Measurements from ENCODE around the gene AHNAK. TPM values are rescaled to one million over a fixed set of nuclear protein-coding genes. Genes with fewer than 3 reads are reported as not detected.

AHNAK gene
- total RNA-seq, 1 donor from 2014 or later: 562 TPM

DNA sequence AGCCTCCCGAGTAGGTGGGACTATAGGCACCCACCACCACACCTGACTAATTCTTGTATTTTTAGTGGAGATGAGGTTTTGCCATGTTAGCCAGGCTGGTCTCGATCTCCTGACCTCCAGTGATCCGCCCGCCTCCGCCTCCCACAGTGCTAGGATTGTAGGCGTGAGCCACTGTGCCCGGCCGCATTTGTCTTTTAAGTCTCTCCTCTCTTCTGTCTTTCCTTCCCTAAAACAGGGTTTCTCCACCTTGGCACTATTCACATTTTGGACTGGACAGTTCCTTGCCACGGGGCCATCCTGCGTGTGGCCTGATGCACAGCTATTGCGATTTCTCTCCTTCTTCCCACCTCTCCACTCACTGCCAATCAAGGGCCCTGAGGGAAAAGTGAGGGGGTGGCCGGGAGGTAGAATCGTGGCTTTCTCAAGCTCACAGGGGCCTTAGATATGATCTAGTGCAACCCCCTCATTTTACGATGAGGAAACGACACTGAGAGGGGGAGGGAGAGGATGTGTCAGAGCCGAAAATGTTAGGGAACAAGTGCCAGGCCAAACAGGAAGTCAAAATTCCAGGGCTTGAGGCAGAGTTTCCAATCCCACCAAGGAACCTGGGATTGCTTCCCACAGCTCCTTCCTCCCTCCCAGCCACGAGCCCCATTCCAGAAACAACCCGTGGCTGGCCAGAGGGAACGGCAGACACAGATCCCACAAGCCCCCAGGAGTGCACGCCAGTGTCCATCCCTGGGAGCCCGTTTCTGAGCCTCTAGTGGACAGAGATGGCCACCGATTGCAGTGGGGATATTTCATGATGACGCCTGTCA lies 106.6 kb downstream of the AHNAK start:
- DNase-seq (ENCODE audit: extremely low read depth, low read depth, low spot score): no peak

- no peak for DNase-seq (ENCODE audit: extremely low read depth, low read depth, low spot score)
Observed at GRCh38 chr11:62438641-62439040, 108.0 kb downstream of the AHNAK start.

DNA sequence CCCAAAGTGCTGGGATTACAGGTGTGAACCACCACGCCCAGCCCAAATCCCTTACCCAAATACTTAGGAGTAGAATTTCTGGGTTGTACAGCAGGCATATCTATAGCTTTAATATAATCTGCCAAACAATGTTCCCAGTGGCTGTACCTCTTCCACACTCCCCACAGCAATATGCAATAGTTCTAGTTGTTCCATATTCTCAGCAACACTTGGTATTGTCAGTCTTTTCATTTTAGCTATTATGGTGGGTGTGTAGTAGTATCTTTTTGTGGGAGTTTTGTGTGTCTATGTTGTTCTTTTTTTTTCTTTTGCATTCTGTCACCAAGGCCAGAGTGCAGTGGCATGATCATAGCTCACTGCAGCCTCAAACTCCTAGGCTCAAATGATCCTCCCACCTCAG lies 109.0 kb downstream of the AHNAK start:
- DNase-seq (ENCODE audit: extremely low read depth, low read depth, low spot score): no peak

- no peak for DNase-seq (ENCODE audit: extremely low read depth, low read depth, low spot score)
Observed at GRCh38 chr11:62435846-62436660, 110.6 kb downstream of the AHNAK start.

DNA sequence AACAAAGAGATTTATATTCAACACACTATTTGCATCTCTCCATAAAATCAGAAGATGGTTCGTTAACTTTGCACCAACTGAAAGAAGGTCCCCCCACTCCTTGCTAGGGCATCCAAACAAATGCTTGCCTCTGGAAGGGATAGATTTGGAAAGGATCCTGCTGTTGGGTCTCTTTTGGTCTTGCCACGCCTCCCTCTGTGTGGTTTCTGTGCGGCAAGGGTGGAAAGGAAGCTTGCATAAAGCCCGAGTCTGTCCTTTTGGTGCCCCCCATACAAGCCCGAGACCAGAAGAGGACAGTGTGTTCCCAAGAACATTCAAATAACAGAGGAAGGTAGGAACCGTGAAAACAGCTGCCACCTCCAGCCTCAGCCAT lies 112.7 kb downstream of the AHNAK start:
- DNase-seq (ENCODE audit: extremely low read depth, low read depth, low spot score): no peak

DNA sequence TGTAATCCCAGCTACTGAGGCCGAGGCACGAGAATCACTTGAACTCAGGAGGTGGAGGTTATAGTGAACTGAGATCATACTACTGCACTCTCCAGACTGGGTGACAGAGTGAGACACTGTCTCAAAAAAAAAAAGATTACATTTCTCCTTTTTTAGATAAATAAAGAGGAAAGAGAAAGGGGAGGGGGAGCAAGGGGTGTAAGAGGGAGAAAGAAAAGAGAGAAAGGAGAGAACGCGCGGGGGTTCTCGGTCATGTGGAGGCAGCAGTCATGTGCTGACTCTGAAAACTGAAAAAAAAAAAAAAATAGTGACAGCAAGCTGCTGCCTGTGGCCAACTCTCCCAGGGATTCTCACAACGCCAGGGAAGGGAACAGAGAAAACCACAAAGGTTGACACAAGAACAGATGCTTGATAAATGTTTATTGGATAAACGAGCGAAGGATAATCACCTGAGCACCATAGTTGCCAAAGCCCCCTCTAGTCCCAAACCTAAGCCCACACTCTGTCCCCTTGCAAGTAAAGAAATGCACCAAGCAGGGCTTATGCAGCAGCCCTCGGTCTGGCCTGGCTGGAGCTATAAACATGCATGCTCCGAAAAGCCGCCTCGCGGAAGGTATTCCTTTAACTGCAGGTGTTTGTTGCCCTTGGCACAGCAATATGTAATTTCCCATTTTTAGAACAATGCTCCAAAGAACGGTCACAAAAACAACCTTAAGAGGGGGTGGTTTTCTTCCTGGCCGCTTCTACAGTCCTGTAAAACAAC lies 113.3 kb downstream of the AHNAK start:
- no peak for DNase-seq (ENCODE audit: extremely low read depth, low read depth, low spot score)

DNA sequence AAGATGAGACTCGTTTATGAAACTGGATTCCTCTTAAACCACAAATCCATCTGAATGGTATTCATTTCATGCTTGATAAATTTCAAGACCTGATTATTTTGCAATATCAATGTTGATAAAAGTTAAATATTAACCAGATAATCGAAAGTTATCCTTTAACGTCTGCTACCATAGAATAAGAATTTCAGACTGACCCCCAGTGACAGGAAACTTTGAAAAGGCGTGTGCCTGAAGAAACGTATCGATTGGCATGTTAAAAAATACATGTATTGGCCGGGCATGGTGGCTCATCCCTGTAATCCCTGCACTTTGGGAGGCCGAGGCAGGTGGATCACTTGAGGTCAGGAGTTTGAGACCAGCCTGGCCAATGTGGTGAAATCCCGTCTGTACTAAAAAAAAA lies 113.9 kb downstream of the AHNAK start:
- no peak for DNase-seq (ENCODE audit: extremely low read depth, low read depth, low spot score)

GRCh38 chr11:62431171-62431901 lies 115.3 kb downstream of the AHNAK start:
- DNase-seq (ENCODE audit: extremely low read depth, low read depth, low spot score): no peak

DNA sequence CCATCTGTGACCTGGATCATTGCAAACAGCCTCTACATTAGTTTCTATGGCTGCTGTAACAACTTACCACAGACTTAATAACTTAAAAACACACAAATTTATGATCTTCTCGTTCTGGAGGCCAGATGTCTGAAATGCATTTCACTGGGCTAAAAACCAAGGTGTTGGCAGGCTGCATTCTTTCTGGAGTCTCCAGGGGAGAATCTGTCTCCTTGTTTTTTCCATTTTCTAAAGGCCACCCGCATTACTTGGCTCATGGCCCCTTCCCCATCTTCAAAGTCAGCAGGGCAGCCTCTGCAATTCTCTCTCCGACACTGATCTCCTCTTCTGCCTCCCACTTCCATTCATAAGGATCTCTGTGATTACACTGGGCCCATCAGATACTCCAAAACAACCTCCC lies 116.2 kb downstream of the AHNAK start:
- DNase-seq (ENCODE audit: extremely low read depth, low read depth, low spot score): no peak

GRCh38 chr11:62428871-62429560 lies 117.6 kb downstream of the AHNAK start:
- DNase-seq (ENCODE audit: extremely low read depth, low read depth, low spot score): no peak

GRCh38 chr11:62427630-62428233 lies 118.9 kb downstream of the AHNAK start:
- DNase-seq (ENCODE audit: extremely low read depth, low read depth, low spot score): no peak

GRCh38 chr11:62423012-62423411 lies 123.6 kb downstream of the AHNAK start:
- DNase-seq (ENCODE audit: extremely low read depth, low read depth, low spot score): no peak

GRCh38 chr11:62421996-62422395 lies 124.6 kb downstream of the AHNAK start:
- DNase-seq (ENCODE audit: extremely low read depth, low read depth, low spot score): no peak

- DNase-seq (ENCODE audit: extremely low read depth, low read depth, low spot score): no peak
Observed at GRCh38 chr11:62420882-62421281, 125.7 kb downstream of the AHNAK start.

DNA sequence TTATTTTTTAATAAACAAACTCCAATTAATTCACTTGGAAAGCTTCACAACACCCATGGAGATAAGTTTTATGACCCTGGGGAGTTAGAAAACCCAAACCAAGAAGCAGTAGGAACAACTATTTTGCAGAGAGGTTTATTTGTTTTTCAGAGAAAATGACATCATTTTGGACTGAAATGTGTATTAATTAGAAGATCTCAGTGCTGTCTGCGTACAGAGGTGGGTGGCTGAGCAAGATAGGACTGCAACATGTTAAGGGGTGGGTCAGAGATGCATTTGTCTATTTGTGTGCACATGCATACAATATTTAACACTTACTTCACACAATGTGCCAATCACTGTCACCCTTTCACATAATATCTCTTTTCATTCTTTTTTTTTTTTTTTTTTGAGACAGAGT lies 126.7 kb downstream of the AHNAK start:
- no peak for DNase-seq (ENCODE audit: extremely low read depth, low read depth, low spot score)

DNA sequence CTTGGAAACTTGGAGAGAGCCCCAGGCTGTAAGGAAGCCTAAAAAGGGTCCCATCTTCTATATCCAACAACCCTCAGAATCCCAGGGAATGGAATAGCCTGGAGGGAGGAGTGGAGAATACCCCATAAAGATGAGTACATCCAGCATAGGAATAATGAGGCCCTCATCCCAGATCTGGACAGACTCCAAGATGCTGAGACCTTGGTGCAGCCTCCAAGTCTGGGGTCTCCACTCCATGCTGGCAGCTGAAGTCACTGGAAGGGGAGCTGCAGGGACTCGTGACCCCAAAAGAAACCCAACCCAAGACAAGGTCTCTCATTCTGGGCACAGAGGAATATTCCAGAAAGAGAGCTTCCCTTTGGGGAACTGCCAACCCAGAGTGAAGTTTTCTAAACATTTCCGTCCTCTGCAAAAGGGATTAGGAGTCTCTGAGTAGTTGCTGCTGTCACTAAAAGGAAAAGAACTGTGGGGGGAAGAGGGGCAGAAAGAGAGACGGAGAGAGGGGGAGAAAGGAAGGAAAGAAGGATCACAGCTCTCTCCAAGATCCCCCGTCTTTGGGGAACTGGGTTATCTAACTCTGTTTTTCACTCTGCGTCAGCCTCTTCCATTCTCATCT lies 127.2 kb downstream of the AHNAK start:
- no peak for DNase-seq (ENCODE audit: extremely low read depth, low read depth, low spot score)

DNA sequence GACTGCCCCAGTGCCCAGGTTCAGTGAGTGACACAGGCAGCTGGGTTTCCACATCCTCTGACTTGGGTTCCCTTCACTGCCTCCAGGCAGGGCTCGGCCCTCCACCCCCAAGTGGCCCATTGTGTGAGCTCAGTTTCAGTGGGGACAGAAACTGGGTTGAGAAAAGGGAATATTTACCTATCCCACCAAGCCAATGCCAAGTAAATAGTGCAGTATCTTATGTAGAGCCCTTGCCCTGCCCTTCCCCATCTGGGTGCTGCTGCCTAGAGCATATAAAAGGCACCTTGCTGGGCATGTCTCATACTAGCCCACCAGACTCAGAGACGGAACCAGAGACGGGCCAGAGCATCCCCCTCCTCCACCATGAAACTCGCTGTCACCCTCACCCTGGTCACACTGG lies 127.9 kb downstream of the AHNAK start, which contains the start of gene SCGB1A1:
Gene SCGB1A1 (plus strand): TSS at position 301 of the 400 bp plus-strand sequence. CDS start 63 bp downstream, at position 364.
- DNase-seq (ENCODE audit: extremely low read depth, low read depth, low spot score): no peak

DNA sequence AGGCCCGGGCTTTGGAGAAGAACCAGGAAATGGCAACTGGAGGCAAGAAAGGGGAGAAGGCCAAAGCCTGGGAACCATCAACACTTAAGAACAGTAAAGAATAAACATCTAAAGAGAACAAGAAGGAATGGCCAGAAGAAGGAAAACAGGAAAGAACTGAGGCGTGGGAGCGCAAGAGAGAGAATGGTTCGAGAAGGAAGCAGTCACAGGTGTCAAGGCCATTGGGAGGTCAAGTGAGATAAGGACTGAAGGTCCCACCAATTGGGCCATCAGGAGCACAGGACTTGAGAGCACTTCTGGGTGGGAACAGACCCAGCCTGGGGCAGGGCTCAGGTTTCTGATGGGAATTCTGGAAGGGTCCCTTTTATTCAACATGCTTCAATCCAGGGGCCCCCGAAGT lies 128.5 kb downstream of the AHNAK start:
- DNase-seq (ENCODE audit: extremely low read depth, low read depth, low spot score): no peak

- no peak for DNase-seq (ENCODE audit: extremely low read depth, low read depth, low spot score)
Observed at GRCh38 chr11:62416596-62416995, 130.0 kb downstream of the AHNAK start.

Data from glomerular endothelial cell (primary cell).